Neuronal stem cell (in vitro differentiated cells): ENCODE measurements around the gene SLC31A1.

ENCODE experiments used
- DNase-seq: peaks from one replicate; pipeline ENCODE4 v3.0.0-alpha.2; 2013; ENCODE audit warnings: low spot score
- H2AFZ ChIP-seq: one replicate; pipeline ENCODE4 v1.6.1; 2013; ENCODE audit warnings: mild to moderate bottlenecking, low read length, inconsistent platforms
- H2AK5ac ChIP-seq: 2 replicates; pipeline ENCODE4 v1.6.1; 2013; ENCODE audit warnings: low read depth, mild to moderate bottlenecking, inconsistent platforms, low read length, moderate library complexity, mixed read lengths
- H2BK120ac ChIP-seq: 2 replicates; pipeline ENCODE4 v1.6.1; 2013; ENCODE audit warnings: low read depth, mild to moderate bottlenecking, inconsistent platforms, low read length, moderate library complexity, mixed read lengths
- H2BK12ac ChIP-seq: one replicate; pipeline ENCODE4 v1.6.1; 2013; ENCODE audit warnings: low read length, inconsistent platforms
- H2BK15ac ChIP-seq: 2 replicates; pipeline ENCODE4 v1.6.1; 2013; ENCODE audit warnings: mild to moderate bottlenecking, low read length, inconsistent platforms, mixed read lengths
- H2BK5ac ChIP-seq: one replicate; pipeline ENCODE4 v1.6.1; 2013; ENCODE audit warnings: inconsistent platforms, mild to moderate bottlenecking, low read length, moderate library complexity
- H3K14ac ChIP-seq: one replicate; pipeline ENCODE4 v1.6.1; 2013; ENCODE audit warnings: low read length, inconsistent platforms
- H3K18ac ChIP-seq: 2 replicates; pipeline ENCODE4 v1.6.1; 2013; ENCODE audit warnings: low read length, inconsistent platforms
- H3K23ac ChIP-seq: 2 replicates; pipeline ENCODE4 v1.6.1; 2013; ENCODE audit warnings: low read depth, mild to moderate bottlenecking, mixed read lengths, low read length, inconsistent platforms; ENCODE audit not compliant: poor library complexity
- H3K27ac ChIP-seq: replicated peaks from 3 replicates; pipeline ENCODE4 v1.5.1; 2013; ENCODE audit warnings: low read length, inconsistent platforms
- H3K27me3 ChIP-seq, 3 experiments: 2 replicates each; pipeline ENCODE4 v1.6.1; 2013; ENCODE audit warnings: low read length in 3 of 3, mild to moderate bottlenecking in 2 of 3, inconsistent platforms in 1 of 3, low read depth in 1 of 3, mixed read lengths in 1 of 3, moderate library complexity in 1 of 3; ENCODE audit not compliant: control insufficient read depth in 3 of 3, insufficient read depth in 3 of 3
- H3K36me3 ChIP-seq, 2 donors: replicated peaks in 1 of 2; 2 replicates each; pipeline ENCODE4 v1.6.1; 2013; ENCODE audit warnings: low read length in 2 of 2; ENCODE audit not compliant: control insufficient read depth in 2 of 2, insufficient read depth in 2 of 2
- H3K4ac ChIP-seq: 2 replicates; pipeline ENCODE4 v1.6.1; 2013; ENCODE audit warnings: inconsistent platforms, mild to moderate bottlenecking, low read length, moderate library complexity
- H3K4me1 ChIP-seq, 2 donors: 1 replicate in 1 of 2; 2 replicates in 1 of 2; pipeline ENCODE4 v1.6.1; 2013; ENCODE audit warnings: low read length in 2 of 2, low read depth in 1 of 2; ENCODE audit not compliant: control insufficient read depth in 2 of 2, insufficient read depth in 1 of 2
- H3K4me2 ChIP-seq: one replicate; pipeline ENCODE4 v1.6.1; 2013; ENCODE audit warnings: mild to moderate bottlenecking, low read length, inconsistent platforms; ENCODE audit not compliant: insufficient read depth, poor library complexity, severe bottlenecking
- H3K4me3 ChIP-seq, 2 donors: 2 replicates each; pipeline ENCODE4 v1.5.1; 2013; ENCODE audit warnings: low read length in 2 of 2, mild to moderate bottlenecking in 2 of 2, inconsistent platforms in 1 of 2, moderate library complexity in 1 of 2
- H3K79me1 ChIP-seq: one replicate; pipeline ENCODE4 v1.6.1; 2013; ENCODE audit warnings: low read depth, mild to moderate bottlenecking, inconsistent platforms, low read length, moderate library complexity
- H3K9ac ChIP-seq: one replicate; pipeline ENCODE4 v1.6.1; 2013; ENCODE audit warnings: mild to moderate bottlenecking, low read depth, low read length, inconsistent platforms; ENCODE audit not compliant: poor library complexity
- H3K9me3 ChIP-seq, 2 donors: replicated peaks in 1 of 2; 2 replicates each; pipeline versions ENCODE3 to v1.6.1; 2013; ENCODE audit warnings: low read length in 2 of 2, mild to moderate bottlenecking in 2 of 2, inconsistent platforms in 1 of 2, low read depth in 1 of 2, mixed read lengths in 1 of 2, moderate library complexity in 1 of 2; ENCODE audit not compliant: control insufficient read depth in 2 of 2, insufficient read depth in 1 of 2
- H4K8ac ChIP-seq: one replicate; pipeline ENCODE4 v1.6.1; 2013; ENCODE audit warnings: low read depth, mild to moderate bottlenecking, inconsistent platforms, low read length, moderate library complexity
- H4K91ac ChIP-seq: one replicate; pipeline ENCODE4 v1.6.1; 2013; ENCODE audit warnings: low read length, low read depth, mild to moderate bottlenecking, inconsistent platforms; ENCODE audit not compliant: poor library complexity
- WGBS, 2 donors: extraction: QIAGEN DNeasy Blood & Tissue Kit; methylation state at CpG; one replicate each; pipeline ENCODE4 v1.1.7; 2013; ENCODE audit warnings: missing lambda C conversion rate in 2 of 2, mixed read lengths in 1 of 2; ENCODE audit not compliant: insufficient read length in 2 of 2, insufficient replicate concordance in 1 of 2; ENCODE audit errors: extremely low coverage in 2 of 2; 5-methylcytosine and 5-hydroxymethylcytosine counted together

The SLC31A1 gene

DNA sequence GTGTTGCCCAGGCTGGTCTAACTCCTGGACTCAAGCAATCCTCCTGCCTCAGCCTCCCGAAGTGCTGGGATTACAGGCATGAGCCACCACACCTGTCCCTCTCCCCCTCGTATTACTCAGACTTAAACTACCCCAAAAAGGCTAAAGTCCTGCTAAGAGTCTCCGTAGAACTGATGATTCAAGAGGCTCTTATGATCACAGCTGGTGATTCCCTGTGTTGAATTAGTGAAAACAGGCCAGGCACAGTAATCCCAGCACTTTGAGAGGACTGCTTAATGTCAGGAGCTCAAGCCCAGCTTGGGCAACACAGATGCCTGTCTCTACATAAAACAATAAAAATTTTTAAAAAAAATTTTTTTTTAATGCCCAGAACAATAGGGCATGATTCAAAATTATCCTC lies 44.8 kb downstream of the SLC31A1 start:
- no peaks in the 10 kb centered on the region for H3K79me1 ChIP-seq
- no peak overlapping the region for H2BK120ac ChIP-seq
- no peak overlapping the region for H3K27ac ChIP-seq
- no peak overlapping the region for H3K9ac ChIP-seq
- H4K91ac ChIP-seq, result no peak overlapping the region
- H3K36me3 ChIP-seq, result peaks cover 11 to 66% of the 10 kb centered on the region in 2 donors
- H2AFZ ChIP-seq, result no peak overlapping the region
- no peak overlapping the region for H2BK15ac ChIP-seq
- no peak overlapping the region for H3K4ac ChIP-seq
- no peak overlapping the region for H3K4me2 ChIP-seq
- no peak overlapping the region for H3K18ac ChIP-seq
- no peak overlapping the region for H2BK5ac ChIP-seq
- H3K23ac ChIP-seq, result no peak overlapping the region
- no peaks in the 10 kb centered on the region for H3K4me1 ChIP-seq
- DNase-seq, result no peak
- H3K9me3 ChIP-seq, result no peaks in the 10 kb centered on the region
- H3K4me3 ChIP-seq, result no peak overlapping the region
- WGBS, 2 donors, result no CpG with 5 or more reads among the region's 3 CpGs
- H3K14ac ChIP-seq, result no peak overlapping the region
- H2AK5ac ChIP-seq, result no peak overlapping the region
- no peaks in the 10 kb centered on the region for H3K27me3 ChIP-seq
- no peak overlapping the region for H4K8ac ChIP-seq
- H2BK12ac ChIP-seq, result no peak overlapping the region

GRCh38 chr9:113267911-113268566 lies 46.7 kb downstream of the SLC31A1 start:
- no peak overlapping the region for H4K8ac ChIP-seq
- H3K14ac ChIP-seq, result no peak overlapping the region
- no peak overlapping the region for H4K91ac ChIP-seq
- H3K9ac ChIP-seq, result no peak overlapping the region
- H2BK12ac ChIP-seq, result no peak overlapping the region
- H3K4ac ChIP-seq, result no peak overlapping the region
- H3K4me2 ChIP-seq, result no peak overlapping the region
- no peak overlapping the region for H3K4me3 ChIP-seq
- H3K27ac ChIP-seq, result no peak overlapping the region
- H2BK120ac ChIP-seq, result no peak overlapping the region
- H3K36me3 ChIP-seq, result peaks cover 19 to 66% of the 10 kb centered on the region in 2 donors
- H3K27me3 ChIP-seq, result no peaks in the 10 kb centered on the region
- no peak overlapping the region for H2AK5ac ChIP-seq
- no CpG with 5 or more reads among the region's 4 CpGs for WGBS, 2 donors
- H2AFZ ChIP-seq, result no peak overlapping the region
- H3K23ac ChIP-seq, result no peak overlapping the region
- no peaks in the 10 kb centered on the region for H3K79me1 ChIP-seq
- no peak overlapping the region for H3K18ac ChIP-seq
- no peaks in the 10 kb centered on the region for H3K9me3 ChIP-seq
- no peak overlapping the region for H2BK5ac ChIP-seq
- no peak overlapping the region for H2BK15ac ChIP-seq
- no peaks in the 10 kb centered on the region for H3K4me1 ChIP-seq
- DNase-seq, result no peak

DNA sequence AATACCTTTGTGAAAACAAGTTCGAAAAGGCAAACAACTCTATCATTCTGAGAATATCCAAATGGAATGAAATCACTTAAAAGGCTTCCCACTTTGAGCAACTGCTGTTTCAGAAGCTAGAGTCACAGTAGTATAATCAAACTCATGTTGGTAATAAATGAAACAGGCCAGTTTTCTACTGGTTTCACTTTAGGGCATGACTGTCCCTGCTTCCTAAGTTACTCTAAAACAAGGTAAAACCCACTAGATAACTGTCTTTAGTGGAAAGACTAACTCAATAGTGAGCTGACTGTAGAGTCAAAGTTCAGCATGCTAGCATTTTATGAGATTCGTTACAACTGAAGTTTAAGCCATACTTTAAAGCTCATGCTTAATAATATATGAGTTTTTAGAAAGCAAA lies 48.0 kb downstream of the SLC31A1 start:
- H3K4ac ChIP-seq, result no peak overlapping the region
- H2AFZ ChIP-seq, result no peak overlapping the region
- H3K9me3 ChIP-seq, result no peaks in the 10 kb centered on the region
- no peak overlapping the region for H2BK12ac ChIP-seq
- no peak overlapping the region for H3K14ac ChIP-seq
- H2AK5ac ChIP-seq, result no peak overlapping the region
- no peak overlapping the region for H3K18ac ChIP-seq
- no peak overlapping the region for H3K4me3 ChIP-seq
- H2BK15ac ChIP-seq, result no peak overlapping the region
- no peak overlapping the region for H4K8ac ChIP-seq
- no peak overlapping the region for H3K4me2 ChIP-seq
- H3K23ac ChIP-seq, result no peak overlapping the region
- H3K27me3 ChIP-seq, result no peaks in the 10 kb centered on the region
- H3K9ac ChIP-seq, result no peak overlapping the region
- no CpG with 5 or more reads among the region's 2 CpGs for WGBS, 2 donors
- no peak overlapping the region for H2BK5ac ChIP-seq
- H3K27ac ChIP-seq, result no peak overlapping the region
- no peaks in the 10 kb centered on the region for H3K4me1 ChIP-seq
- DNase-seq, result no peak
- no peak overlapping the region for H4K91ac ChIP-seq
- peaks cover 19 to 70% of the 10 kb centered on the region in 2 donors for H3K36me3 ChIP-seq
- no peak overlapping the region for H2BK120ac ChIP-seq
- H3K79me1 ChIP-seq, result no peaks in the 10 kb centered on the region

GRCh38 chr9:113269871-113270270 lies 48.5 kb downstream of the SLC31A1 start:
- no peak overlapping the region for H2BK12ac ChIP-seq
- no peak overlapping the region for H2BK120ac ChIP-seq
- H4K8ac ChIP-seq, result no peak overlapping the region
- no peak overlapping the region for H2BK5ac ChIP-seq
- H3K36me3 ChIP-seq, result peaks cover 19 to 70% of the 10 kb centered on the region in 2 donors
- no peak overlapping the region for H2BK15ac ChIP-seq
- H3K79me1 ChIP-seq, result no peaks in the 10 kb centered on the region
- H3K4me3 ChIP-seq, result no peak overlapping the region
- H2AK5ac ChIP-seq, result no peak overlapping the region
- H3K23ac ChIP-seq, result no peak overlapping the region
- no CpG with 5 or more reads among the region's 2 CpGs for WGBS, 2 donors
- no peak overlapping the region for H3K27ac ChIP-seq
- no peak overlapping the region for H3K18ac ChIP-seq
- H3K27me3 ChIP-seq, result no peaks in the 10 kb centered on the region
- H3K9me3 ChIP-seq, result no peaks in the 10 kb centered on the region
- H3K9ac ChIP-seq, result no peak overlapping the region
- no peak for DNase-seq
- no peak overlapping the region for H2AFZ ChIP-seq
- H3K4me2 ChIP-seq, result no peak overlapping the region
- H3K4me1 ChIP-seq, result no peaks in the 10 kb centered on the region
- H3K14ac ChIP-seq, result no peak overlapping the region
- H3K4ac ChIP-seq, result no peak overlapping the region
- H4K91ac ChIP-seq, result no peak overlapping the region
